Measurements from ENCODE around the gene DOCK1.

DNA sequence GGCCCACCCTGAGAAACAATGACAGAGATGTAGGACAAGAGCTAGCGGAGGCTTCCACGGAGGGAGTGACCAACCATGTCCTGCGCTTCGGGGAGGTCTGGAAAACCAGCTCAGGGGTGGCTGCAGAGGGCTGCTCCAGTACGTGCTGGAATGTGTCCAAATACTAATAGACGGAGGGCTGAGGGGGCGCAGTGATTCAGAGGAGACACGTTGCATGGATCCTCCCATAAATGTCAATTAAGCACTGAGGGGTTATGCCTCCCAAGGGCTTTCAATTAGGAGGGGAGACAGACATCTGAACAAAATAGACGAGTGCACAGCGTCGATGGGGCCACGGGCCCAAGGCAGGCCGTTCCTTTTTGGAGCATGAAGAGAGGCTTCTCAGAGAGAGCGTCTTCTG is 592.9 kb downstream of the DOCK1 start:
- TF ChIP-seq POLR2A (IDR thresholded peaks at IDR 0.05; ENCODE audit: low read depth, low read length) (no peak), POLR2AphosphoS5 (IDR thresholded peaks at IDR 0.05; ENCODE audit: low read depth, low read length) (no peak), TAF1 (IDR thresholded peaks at IDR 0.05; ENCODE audit: low read depth, low read length) (no peak), PAX5 (IDR thresholded peaks at IDR 0.05; ENCODE audit: insufficient read depth, low read length, severe bottlenecking) (no peak)

All from GM12891 (cell line).